Measurements from ENCODE around the gene RGMA. TPM values are rescaled to one million over a fixed set of nuclear protein-coding genes. Genes with fewer than 3 reads are reported as not detected.
A peak's percentile ranks its signal among the peaks of the same experiment; 100 is the strongest.

Gene RGMA
- total RNA-seq, 1 experiment from 2014 or later, result 41.4 TPM

DNA sequence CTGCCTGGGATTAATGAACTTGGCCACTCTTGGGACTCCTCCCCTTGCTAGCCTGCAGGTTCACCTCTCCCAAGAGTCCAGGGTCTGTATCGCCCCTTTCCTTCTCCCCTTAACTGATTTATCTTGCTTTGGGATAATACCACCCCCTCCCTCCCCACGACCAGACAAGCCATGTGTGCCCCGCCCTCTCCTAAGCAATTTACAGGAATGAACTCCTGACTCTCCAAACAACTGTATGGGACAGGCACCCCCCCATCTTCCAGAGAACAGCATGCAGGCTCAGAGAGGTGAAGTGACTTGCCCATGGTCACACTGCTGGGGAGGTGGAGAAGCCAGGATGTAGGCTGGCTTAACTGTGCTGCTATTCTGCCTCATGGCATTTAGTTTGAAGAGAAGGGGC, 46.8 kb downstream of the RGMA start:
- Mint-ChIP-seq H3K36me3 (ENCODE audit: insufficient read depth in 1 of 3, low read depth in 3 of 3) (peaks cover 33 to 62% (median 52%) of the 10 kb centered on the region in 3 experiments), H3K27ac (peak overlapping the region in 2 of 3 experiments; percentile 12 to 87; a peak in 2 of 7 replicates), H3K4me3 (no peak overlapping the region), H3K9me3 (peaks cover 11 to 16% of the 10 kb centered on the region in 2 experiments), H3K4me1 (peaks cover 13 to 17% of the 10 kb centered on the region in 2 experiments), H3K27me3 (ENCODE audit: low read depth) (peaks cover 1% of the 10 kb centered on the region; the same call in 1 of the 2 replicates)
- H3K27me3 ChIP-seq (ENCODE audit: insufficient read depth, low read length), result no peaks in the 10 kb centered on the region
- H3K9me3 ChIP-seq (ENCODE audit: control insufficient read depth, low read depth, low read length), result peaks cover 7% of the 10 kb centered on the region
- no peak overlapping the region for H4K5ac ChIP-seq (ENCODE audit: insufficient read length, low read depth, low read length)
- no peak overlapping the region for H2AK5ac ChIP-seq (ENCODE audit: insufficient read length, low read length)
- H3K4me1 ChIP-seq (ENCODE audit: insufficient read depth, low read length), result no peaks in the 10 kb centered on the region
- no peak overlapping the region for H2BK5ac ChIP-seq (ENCODE audit: insufficient read length, low read length)
- H3K4ac ChIP-seq (ENCODE audit: low read depth, low read length), result no peak overlapping the region
- TF ChIP-seq, protein P1, sequence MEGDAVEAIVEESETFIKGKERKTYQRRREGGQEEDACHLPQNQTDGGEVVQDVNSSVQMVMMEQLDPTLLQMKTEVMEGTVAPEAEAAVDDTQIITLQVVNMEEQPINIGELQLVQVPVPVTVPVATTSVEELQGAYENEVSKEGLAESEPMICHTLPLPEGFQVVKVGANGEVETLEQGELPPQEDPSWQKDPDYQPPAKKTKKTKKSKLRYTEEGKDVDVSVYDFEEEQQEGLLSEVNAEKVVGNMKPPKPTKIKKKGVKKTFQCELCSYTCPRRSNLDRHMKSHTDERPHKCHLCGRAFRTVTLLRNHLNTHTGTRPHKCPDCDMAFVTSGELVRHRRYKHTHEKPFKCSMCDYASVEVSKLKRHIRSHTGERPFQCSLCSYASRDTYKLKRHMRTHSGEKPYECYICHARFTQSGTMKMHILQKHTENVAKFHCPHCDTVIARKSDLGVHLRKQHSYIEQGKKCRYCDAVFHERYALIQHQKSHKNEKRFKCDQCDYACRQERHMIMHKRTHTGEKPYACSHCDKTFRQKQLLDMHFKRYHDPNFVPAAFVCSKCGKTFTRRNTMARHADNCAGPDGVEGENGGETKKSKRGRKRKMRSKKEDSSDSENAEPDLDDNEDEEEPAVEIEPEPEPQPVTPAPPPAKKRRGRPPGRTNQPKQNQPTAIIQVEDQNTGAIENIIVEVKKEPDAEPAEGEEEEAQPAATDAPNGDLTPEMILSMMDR (conservative IDR thresholded peaks at IDR 0.05), result no peak
- no peaks in the 10 kb centered on the region for H3K79me2 ChIP-seq (ENCODE audit: insufficient read depth, low read length)
- H3T11ph ChIP-seq (ENCODE audit: low read length), result no peak overlapping the region
- no peak overlapping the region for H3K4me2 ChIP-seq (ENCODE audit: insufficient read depth, insufficient read length, low read length)
- H2AFZ ChIP-seq (ENCODE audit: low read length), result no peak overlapping the region
- H3K56ac ChIP-seq (ENCODE audit: insufficient read length, low read depth, low read length), result no peak overlapping the region
- DNase-seq, result no peak
- no peak overlapping the region for H3K27ac ChIP-seq (ENCODE audit: insufficient read length, low read depth, low read length)
- H3K14ac ChIP-seq (ENCODE audit: insufficient read depth, low read length), result no peak overlapping the region
- H2BK120ac ChIP-seq (ENCODE audit: low read depth, low read length, poor library complexity, severe bottlenecking), result no peak overlapping the region
- WGBS (ENCODE audit: extremely low coverage, insufficient read length, low lambda C conversion rate), result no CpG with 5 or more reads among the region's 3 CpGs
- H3K23me2 ChIP-seq (ENCODE audit: insufficient read length, low read depth, low read length, poor library complexity, severe bottlenecking), result no peaks in the 10 kb centered on the region
- no peak overlapping the region for H2BK12ac ChIP-seq (ENCODE audit: insufficient read length, low read depth, low read length)
- H4K8ac ChIP-seq (replicated peaks; ENCODE audit: insufficient read length, low read depth, low read length), result no peak overlapping the region
- no peaks in the 10 kb centered on the region for H3K79me1 ChIP-seq (ENCODE audit: insufficient read depth, low read depth, low read length, poor library complexity, severe bottlenecking)
- no peak overlapping the region for H3K18ac ChIP-seq (ENCODE audit: insufficient read length, low read depth, low read length)
- H3K9ac ChIP-seq (ENCODE audit: extremely low read depth, insufficient read length, low read length), result no peak overlapping the region
- no peak overlapping the region for H4K91ac ChIP-seq (ENCODE audit: insufficient read length, low read depth, low read length)
- no peak overlapping the region for H2BK15ac ChIP-seq (ENCODE audit: low read depth, low read length)
- no peaks in the 10 kb centered on the region for H4K20me1 ChIP-seq (ENCODE audit: control insufficient read depth, insufficient read depth, insufficient read length)
- no peak overlapping the region for H2BK20ac ChIP-seq (ENCODE audit: low read depth, low read length, poor library complexity, severe bottlenecking)
- no peak overlapping the region for H3K23ac ChIP-seq (ENCODE audit: insufficient read length, low read depth, low read length)

Measured in H9 (cell line).